M059J (cell line): Measurements from ENCODE around the gene C1QTNF1. TPM values are rescaled to one million over a fixed set of nuclear protein-coding genes. Genes with fewer than 3 reads are reported as not detected.
"Not testable (repeated sequence)": the region's sequence is repeated elsewhere in the genome, so short reads cannot be mapped to it uniquely, and the experiment has no call there.

Experiments
- DNase-seq: peaks from one replicate; pipeline ENCODE4 v3.0.0-alpha.2; 2012; ENCODE audit warnings: low read depth
- total RNA-seq: library from RNA; depleted of rRNA; stranded (reverse); fragments of >200 nt; shearing (Covaris generic); gene quantifications from 2 replicates; pipeline ENCODE4 v1.2.3, GENCODE V29; 2014

C1QTNF1 gene
- total RNA-seq, 1 experiment from 2014 or later, result 7.0 TPM

DNA sequence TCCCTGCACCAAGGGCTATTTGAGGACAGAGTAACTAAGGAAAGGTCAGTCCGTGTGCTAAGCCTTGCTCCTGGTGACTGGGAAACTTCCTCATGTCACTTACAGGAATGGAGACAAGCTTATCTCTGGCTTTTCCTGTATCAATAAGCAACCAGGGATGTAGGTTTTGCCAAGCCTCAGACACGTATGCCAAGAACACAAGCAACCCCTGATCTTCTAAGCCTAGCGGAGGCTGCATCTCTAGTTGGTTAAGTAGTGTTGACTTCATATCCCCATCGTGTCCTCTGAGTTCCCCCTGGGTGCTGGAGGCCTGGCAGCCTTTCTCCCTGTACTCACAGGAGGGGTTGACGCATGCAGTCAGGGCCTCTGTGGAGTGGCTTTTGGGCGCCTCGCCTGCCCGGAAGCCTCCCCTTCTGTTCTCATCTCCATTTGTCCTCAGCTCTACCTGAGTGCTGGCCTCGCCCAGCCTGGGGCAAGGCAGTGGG, 1.4 kb upstream of the C1QTNF1 start:
- no peak for DNase-seq

DNA sequence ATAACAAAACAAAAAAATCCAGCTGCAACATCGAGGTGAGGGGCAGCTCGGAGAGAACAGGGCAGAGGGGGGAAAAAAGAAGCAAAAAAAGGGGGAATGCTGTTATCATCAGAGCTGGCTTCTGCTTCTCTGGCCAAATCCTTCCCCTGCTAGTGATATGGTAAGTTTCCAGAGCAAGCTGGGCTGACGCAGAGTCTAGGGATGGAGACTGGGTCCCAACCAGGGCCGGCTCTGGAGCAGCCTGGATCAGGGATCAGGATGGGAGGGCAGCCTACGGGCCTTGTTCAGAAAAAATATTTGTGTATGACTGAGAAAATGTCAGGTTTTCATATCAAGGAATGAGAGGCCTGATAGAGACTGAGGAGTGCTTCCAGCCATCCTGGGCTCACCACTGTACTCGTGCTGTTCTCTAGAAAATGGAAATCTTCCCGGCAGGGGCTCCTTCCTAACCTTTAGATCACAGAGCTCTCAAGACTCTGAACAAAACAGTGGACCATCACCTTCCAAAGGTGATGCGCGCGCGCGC, 726 bp upstream of the C1QTNF1 start:
- DNase-seq, result no peak

DNA sequence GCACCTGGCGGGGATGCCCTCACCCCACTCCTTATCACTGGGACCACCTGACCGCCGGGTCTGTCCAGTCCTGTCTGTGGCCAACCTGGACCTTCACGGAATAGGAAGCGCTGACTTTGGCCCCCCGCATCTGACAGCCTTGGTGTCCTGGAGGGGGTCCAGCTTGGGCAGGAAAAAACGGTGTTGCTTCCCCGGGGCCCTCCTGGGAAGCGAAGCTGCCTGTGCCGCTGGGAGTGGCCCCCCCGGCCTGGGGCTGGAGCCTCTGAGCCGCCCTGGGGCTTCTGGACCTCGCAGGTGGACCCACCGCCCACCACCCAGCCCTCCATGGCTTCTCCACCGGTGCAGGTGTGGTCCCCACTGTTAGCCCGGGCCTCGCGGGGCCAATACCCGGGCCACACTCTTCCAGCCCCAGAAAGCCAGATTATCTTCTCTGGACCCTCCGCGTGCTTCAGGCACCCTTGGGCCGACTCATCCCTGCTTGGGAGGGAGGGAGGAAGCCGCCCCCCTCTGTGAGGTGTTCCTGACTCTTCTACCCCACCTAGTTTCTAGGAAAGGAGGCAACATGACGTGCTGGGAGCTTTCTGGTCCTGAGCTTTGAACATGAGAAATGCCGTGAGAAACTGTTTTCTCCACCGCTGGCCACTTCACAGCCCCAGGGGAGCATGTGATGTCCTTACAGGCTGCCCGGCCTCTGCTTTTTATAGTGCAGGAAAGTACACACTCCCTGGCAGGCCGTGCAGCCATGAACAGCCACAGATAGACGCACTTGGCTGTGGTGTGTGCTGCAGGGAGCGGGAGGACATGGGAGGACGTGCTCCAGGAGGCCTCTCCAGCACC, 1.1 kb downstream of the C1QTNF1 start:
- DNase-seq, result peak; percentile 24

DNA sequence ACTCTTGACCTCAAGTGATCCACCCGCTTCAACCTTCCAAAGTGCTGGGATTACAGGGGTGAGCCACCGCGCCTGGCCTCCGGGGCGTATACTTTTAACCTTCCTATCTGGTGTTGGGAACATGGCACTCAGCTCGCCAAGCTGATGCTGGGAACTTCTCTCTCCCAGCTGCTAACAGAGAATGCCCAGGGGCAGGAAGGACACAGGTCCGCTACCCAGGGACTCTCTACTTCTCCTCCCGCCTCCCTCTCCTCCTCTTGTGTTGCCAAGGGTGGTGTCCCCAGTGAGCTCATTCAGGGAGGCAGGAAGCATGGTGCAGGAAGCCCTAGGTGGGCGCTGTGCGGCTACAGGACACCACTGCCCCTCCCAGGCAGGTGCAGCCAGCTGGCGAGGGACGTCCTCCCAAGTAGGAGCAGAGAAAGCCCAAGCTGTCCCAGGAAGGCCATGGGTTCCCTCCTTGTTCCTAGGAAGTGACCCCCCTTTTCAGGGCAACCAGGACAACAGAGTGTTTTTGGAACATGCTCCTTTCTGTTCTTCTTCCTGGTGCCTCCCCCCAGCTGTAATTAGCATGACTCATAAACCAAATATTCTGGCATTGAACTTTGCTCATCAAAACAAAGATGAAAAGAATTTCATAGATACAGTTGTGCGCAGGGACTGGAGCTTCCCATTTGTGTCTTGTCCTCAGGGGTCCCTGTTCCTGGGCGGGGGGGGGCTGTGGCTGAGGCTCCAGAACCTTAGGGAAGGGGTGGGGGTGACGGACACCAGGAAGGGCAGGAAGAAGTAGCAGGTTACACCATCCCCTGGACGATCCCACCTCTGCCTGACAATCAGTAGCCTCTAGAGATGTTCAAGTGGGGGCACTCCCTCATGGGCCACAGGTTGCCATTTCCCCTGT, 2.7 kb downstream of the C1QTNF1 start:
- peak; percentile 88 for DNase-seq

DNA sequence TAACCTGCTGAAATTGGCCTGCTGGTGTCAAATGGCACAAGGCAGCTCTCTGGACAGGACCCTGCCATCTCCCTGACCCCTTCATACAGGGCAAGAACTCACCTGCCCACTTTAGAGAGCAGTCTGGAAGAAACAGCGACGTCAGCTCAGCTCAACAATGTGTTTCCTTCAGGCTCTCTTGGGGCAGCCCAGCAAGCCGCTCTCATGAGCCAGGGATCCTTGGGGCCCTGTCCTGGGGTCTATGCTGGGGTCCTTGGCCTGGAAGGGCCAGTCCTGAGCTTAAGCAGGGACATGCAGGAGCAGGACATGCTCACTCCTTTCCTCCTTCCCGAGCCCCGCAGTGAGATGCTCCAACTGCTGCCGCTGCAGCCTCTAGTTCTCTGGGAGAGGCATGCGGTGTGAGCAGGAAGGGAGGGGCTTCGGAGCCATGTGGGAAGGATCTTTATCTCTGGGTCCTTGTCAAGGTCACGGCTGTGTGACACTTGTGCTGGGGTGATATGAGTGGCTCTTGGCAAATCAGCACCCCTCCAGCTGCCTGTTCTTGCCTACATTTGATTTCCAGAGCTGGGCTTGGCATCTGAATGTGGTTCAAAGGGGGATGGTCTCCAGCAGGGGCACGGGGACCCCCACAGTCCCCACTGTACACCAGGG, 3.4 kb downstream of the C1QTNF1 start:
- DNase-seq, result peak; percentile 54

DNA sequence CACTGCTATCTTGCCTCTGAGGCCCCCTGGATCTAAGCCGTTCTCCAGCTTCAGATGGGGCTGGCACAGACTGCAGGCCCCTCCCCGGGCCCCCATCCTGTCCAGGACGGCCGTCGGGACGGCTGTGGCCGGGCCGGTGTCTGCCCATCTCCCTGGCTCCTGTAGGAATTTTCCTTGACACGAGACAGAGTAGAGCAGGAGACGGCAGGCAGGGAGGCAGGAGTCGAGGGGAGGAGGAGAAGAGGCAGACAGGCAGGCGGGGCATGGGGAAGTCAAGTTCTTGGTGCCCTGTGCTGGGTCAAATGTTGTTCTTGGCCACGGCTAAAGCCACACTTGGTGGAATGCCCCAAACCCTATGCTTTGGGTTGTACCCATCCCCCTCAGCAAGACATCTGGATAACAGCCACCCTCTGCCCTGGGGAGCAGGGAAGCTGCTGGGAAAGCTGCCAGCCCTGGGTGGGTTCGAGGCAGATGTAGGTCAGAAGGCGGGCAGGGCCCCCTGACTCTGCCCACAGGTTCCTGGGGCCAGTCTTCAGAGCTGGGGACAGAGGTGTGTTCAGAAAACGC, 4.0 kb downstream of the C1QTNF1 start:
- peak; percentile 87 for DNase-seq

DNA sequence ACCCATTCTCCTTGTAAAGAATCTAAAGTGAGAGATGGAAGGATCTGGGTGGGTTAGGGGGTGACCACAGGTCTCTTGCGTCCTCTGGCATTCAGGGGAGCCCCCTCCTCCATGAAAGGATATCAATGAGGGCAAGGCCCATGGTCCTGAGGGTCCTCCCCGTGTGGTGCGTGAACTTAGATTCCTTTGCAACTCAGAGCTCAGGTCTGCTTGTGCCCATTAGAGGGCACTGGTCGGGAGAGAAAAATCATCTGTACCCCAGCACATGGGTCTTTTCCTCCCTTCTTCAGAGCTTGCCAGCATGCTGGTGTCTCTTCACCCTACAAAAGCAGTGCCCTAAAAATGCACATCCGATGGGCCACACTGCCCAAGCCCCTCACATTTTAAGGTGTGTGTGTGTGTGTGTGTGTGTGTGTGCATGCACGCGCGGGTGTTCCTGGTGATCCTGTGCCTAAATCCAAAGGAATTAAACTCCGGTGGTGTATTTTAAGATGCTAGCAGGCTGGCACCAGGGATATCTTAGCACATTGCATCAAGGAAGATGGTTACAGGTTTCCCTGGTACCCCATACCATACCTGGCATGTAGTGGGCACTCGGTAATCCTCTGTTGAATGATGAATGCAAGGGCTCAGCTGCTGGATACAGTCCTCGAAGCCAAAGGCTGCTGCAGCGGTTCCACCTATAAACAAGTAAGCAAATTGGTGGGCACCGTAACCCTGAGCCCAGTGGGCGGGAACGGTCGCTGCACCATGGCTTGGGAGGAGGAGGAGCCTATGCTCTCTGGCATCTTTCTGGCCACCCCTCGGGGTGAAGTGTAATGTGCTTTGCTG, 4.7 kb downstream of the C1QTNF1 start:
- peak; percentile 28 for DNase-seq

DNA sequence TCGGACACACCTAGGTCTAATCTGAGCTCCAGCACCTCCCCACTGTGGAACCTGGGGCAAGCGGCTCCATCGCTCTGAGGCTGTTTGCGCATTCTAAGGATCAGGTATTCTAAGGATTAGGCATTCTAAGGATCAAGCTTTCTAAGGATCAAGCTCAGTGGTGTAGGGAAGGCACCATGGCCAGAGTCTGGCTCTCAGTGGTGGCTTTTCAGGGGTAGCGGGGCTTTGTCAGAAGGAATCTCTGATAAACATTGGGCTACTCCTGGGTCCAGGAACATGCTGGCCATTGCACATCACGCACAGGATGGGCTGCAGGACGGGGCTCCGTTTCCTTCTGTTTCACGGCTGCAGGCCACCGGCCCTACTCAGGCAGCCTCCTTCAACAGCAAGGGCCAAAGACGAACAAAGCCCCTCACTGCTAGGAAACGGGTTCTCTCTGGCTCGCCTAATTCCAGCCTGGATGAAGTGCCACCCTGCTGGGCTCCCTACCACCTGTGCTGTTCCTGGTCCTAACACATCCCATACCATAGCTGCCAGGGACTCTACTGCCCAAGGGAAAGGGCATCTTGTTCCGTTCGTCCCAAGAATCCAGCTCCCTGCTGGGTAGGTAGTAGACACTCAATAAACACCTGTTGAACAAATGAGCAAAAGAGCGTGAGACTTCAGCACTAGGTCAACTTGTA, 5.5 kb downstream of the C1QTNF1 start:
- DNase-seq, result no peak

DNA sequence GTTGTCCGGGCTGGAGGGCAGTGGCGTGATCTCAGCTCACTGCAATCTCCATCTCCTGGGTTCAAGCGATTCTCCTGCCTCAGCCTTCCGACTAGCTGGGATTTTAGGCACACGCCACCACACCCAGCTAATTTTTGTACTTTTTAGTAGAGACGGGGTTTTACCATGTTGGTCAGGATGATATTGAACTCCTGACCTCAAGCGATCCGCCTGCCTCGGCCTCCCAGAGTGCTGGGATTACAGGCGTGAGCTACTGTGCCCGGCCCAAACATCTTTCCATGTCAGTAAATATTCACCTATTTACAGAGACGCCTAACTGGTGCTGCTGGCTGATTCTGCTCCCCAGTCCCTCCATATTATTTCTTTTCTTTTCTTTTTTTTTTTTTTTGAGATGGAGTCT, 6.7 kb downstream of the C1QTNF1 start:
- not testable (repeated sequence) for DNase-seq

DNA sequence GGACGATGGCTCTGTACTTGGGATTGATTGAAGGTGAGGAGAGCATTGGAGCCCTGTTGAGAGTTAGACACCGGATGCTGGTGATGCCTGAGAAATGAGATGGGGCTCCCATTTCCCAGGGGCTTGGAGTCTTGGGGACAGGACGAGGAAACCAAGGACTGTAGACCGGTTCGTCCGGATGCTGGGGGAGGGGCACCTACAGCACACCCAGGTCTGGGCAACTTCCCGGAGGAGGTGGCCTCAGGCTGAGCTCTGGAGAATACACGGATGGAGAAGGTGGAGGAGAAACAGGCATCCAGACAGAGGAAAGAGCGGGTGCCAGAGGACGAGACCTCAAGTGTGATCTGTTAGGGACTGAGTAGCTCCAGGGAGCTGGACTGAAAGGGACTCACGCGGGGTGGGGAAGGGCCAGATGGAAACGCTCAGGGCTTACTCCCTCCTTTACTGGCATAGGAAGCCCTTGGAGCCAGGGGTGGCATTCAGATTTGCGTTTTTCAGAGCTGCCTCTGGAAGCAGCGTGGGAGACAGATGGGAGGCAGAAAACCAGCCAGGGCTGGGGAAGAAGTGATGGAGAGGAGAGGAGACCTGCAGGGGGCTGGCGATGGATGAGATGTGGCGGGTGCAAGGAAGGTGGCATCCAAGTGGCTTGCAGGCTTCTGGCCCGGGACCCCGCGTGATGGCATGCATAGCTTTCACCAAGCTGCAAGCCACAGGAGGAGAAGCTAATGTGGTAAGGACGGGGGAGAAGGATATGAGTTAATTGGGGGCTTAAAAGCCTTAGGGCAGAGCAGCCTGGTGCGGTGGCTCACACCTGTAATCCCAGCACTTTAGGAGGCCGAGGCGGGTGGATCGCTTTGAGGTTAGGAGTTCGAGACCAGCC, 8.3 kb downstream of the C1QTNF1 start:
- DNase-seq, result no peak

DNA sequence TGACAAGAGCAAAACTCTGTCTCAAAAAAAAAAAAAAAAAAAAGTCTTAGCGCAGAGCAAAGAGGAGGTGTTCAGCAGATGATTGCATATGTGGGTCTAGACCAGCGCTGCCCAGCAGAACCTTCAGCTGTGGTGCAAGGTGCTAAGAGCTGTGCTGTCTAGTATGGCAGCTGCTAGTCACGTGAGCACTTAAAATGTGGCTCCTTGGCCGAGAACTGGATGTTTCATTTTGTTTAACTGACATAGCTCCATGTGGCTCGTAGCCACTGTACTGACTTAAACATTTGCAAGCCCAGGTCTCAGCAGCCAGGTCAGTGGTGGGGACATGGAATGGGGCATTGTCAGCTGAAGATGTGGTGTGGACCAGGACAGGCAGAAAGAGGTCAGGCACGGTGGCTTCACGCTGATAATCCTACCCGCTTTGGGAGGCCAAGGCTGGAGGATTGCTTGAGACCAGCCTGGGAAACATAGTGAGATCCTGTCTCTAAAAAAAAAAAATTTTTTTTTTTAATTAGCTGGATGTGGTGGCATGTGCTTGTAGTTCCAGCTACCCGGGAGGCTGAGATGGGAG, 9.2 kb downstream of the C1QTNF1 start:
- no peak for DNase-seq

DNA sequence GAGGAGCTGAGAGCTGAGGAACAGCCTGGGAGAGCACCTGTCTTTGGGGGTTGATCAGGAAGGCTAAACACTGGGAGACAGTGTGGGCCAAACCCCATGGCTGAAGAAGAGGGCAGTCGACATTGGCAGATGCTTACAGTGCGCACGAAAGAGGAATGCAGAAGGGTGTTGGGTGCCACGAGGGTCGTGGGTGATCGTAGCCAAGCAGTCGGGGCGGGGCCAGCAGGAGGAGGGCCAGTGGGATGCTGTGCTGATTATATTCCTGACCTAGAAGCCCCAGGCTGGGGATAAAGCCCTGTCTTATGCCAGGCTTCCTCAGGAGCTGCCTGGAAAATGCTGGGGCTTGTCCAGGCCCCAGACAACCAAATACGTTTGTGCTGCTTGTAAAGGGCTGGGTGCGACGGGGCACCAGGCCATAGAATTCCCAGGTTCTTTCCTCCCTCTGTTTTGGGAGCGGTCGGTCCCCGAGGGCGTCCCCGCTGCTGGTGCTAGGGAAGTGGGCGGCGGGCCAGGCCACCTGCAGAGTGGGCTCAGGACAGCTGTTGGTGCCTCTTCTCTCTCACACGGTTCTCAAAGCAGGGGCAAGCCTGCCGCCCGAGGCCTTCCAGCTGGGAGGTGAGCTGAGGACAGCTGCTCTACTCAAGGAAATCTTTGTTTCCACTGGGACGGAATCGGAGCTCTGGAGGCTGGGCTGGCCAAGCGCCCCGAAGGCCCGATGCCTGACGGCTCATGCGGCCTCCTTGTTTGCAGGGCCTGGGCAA, 10.0 kb downstream of the C1QTNF1 start:
- no peak for DNase-seq

DNA sequence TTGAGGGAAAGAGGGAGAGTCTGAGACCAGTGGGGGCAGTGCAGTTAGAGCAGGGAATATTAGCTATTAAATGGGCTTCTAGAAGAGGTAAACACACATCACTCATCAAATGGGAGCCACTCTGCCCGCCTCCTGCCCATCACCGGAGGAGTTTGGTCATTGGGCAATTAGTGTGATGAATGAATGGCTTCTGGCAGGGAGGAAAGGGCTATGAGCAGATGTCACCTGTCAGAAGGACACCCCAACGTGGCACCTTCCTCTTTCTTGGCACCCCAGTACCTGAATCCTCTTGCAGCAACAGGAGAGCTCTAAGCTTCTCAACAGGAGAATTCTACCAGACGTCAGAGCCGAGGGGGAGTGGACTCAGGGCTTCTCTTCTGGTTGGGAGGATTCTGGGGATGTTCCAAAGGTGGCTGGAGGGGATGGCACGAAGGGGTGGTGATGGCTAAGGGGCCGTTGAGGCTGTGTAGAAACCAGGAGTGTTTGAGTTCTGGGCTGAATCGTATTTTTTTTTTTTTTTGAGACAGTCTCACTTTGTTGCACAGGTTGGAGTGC, 11.0 kb downstream of the C1QTNF1 start:
- DNase-seq, result no peak

DNA sequence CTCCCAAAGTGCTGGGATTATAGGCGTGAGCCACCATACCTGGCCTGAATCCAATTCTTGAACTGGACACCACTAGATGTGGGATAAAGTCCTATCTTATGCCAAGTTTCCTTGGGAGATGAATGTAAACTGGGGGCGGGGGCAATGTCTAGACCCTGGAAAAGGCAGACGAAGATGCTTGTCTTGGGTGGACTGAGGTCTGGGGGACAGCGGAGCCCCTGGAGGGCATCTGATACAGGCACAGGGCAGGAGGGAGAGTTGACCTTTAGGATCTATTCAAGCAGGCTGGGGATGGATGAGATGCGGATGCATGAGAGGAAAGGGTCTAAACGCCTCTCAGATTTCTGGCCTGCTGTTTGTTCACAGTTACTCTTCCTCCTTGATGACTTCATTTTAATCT, 11.7 kb downstream of the C1QTNF1 start:
- no peak for DNase-seq

DNA sequence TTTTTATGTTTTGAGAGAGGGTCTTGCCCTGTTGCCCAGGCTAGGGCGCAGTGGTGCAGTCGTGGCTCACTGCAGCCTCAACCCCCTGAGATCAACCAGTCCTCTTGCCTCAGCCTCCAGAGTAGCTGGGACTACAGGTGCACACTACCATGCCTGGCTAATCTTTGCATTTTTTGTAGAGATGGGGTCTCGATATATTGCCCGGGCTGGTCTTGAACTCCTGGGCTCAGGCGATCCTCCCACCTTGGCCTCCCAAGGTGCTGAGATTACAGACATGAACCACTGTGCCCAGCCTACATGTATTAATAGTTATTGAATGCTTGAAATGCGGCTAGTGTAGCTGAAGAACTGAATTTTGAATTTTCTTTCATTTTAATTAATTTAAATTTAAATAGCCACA, 12.2 kb downstream of the C1QTNF1 start:
- DNase-seq, result no peak

DNA sequence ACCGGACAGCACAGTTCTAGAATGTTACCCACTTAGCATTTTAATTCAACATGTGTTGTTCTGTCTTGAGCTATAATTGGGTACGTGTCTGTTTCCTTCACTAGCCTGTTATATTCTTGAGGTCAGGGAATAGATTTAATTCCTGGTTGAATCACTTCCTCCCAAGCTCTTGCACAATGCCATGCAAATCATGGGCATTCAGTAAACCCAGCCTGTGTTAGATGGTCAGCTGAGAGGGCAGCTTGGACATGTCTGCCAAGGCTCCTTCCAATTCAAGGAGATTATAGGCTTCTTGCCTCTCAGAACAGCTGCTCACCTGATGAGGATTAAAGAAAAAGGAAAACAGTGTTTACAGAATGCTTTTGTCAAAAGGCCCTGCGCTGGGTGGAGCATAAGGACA, 12.6 kb downstream of the C1QTNF1 start:
- DNase-seq, result peak; percentile 93

DNA sequence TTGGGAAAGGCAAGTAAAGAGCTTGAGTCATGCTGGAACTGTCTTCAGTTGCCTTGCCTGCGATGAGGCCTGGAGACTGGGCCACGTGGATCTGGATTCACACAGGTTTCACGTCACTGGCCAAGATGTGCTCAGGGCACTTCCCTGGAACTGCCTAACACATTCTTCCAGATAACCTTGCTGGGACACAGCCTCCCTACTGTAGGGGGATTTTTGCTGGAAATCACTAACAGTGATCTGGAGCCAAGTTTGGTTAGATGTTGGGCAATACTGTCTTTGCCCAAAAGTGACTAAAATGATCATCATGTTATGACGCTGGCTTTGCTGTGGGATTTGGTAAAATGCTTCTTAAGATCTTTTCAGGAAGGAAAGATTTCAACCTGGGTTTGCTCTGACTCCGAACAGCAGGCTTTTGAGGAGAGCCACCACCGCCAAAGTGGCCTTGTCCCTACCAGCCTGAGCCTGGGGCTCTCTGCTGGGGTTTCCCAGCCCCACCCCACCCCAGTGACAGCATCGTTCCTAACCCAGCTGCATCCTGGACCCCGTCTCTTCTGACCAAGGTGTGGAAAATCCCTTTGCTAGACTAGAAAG, 14.7 kb downstream of the C1QTNF1 start:
- DNase-seq, result peak; percentile 89
